Hepatocyte (in vitro differentiated cells): Measurements from ENCODE around the gene NELL2.

Experiments used
- CTCF ChIP-seq: fragments of 200-600 bp; sonication (generic); IDR thresholded peaks from 2 replicates; pipeline ENCODE4 v1.5.1; 2016; ENCODE audit warnings: antibody characterized with exemption, mild to moderate bottlenecking; ENCODE audit not compliant: poor library complexity
- EZH2 ChIP-seq: fragments of 200-600 bp; sonication (generic); IDR thresholded peaks from 2 replicates; pipeline ENCODE4 v1.6.1; 2016; ENCODE audit warnings: antibody characterized with exemption, mild to moderate bottlenecking, borderline replicate concordance

- TF ChIP-seq CTCF (no peak), EZH2 (no peak)
Observed at GRCh38 chr12:44523828-44524227, 352.3 kb downstream of the NELL2 start.
